HG03378 (cell line): ENCODE measurements around the gene GNL3.

Experiments used
- ATAC-seq: cut with Tn5 transposase; IDR thresholded peaks from one replicate; pipeline ENCODE4 v1.9.1; 2021; ENCODE audit warnings: mild to moderate bottlenecking, moderate library complexity; ENCODE audit not compliant: unreplicated experiment

The GNL3 gene

GRCh38 chr3:52685285-52685708, 535 bp upstream of the GNL3 start:
- peak; percentile 41 for ATAC-seq

GRCh38 chr3:52688266-52688665, 2.4 kb downstream of the GNL3 start:
- no peak for ATAC-seq

- no peak for ATAC-seq
Measured at GRCh38 chr3:52689151-52689550, 3.3 kb downstream of the GNL3 start.

GRCh38 chr3:52690560-52690959, 4.7 kb downstream of the GNL3 start:
- no peak for ATAC-seq

GRCh38 chr3:52693071-52693470, 7.2 kb downstream of the GNL3 start:
- no peak for ATAC-seq

GRCh38 chr3:52694528-52695189, 8.8 kb downstream of the GNL3 start:
- no peak for ATAC-seq

- ATAC-seq: no peak
Measured at GRCh38 chr3:52695798-52696671, 10.2 kb downstream of the GNL3 start.

GRCh38 chr3:52696830-52697631, 11.2 kb downstream of the GNL3 start:
- ATAC-seq: no peak

- no peak for ATAC-seq
Measured at GRCh38 chr3:52697632-52697965, 11.8 kb downstream of the GNL3 start.

- no peak for ATAC-seq
Measured at GRCh38 chr3:52703341-52703740, 17.5 kb downstream of the GNL3 start.

GRCh38 chr3:52704611-52705437, 19.0 kb downstream of the GNL3 start:
- ATAC-seq: no peak

- ATAC-seq: peak; percentile 14
Measured at GRCh38 chr3:52705438-52705687, 19.5 kb downstream of the GNL3 start.

GRCh38 chr3:52705688-52706686, 20.2 kb downstream of the GNL3 start, which contains the start of the genes GLT8D1 and SPCS1:
TSS of gene GLT8D1 (minus strand) at chr3:52705791. CDS start at chr3:52700460, 5,331 bp downstream.
TSS of gene SPCS1 (plus strand) at chr3:52706106. CDS start at chr3:52706247, 141 bp downstream.
- peak; percentile 52 for ATAC-seq

- ATAC-seq: no peak
Measured at GRCh38 chr3:52707585-52707984, 21.8 kb downstream of the GNL3 start.

- ATAC-seq: no peak
Measured at GRCh38 chr3:52710512-52710911, 24.7 kb downstream of the GNL3 start.

- ATAC-seq: no peak
Measured at GRCh38 chr3:52712291-52713212, 26.7 kb downstream of the GNL3 start.

- ATAC-seq: no peak
Measured at GRCh38 chr3:52714335-52715302, 28.8 kb downstream of the GNL3 start.
